ENCODE results near the gene CEMIP. TPM values are rescaled to one million over a fixed set of nuclear protein-coding genes. Genes with fewer than 3 reads are reported as not detected.

The CEMIP gene
- total and polyA plus RNA-seq, 10 of the 15 experiments (the other 5 are each of a cell fraction or from before 2014, with no cell fraction given): 0.01 to 0.44 (median 0.16) TPM; not detected in 6

- H3K4me2 ChIP-seq (ENCODE audit: control insufficient read depth, insufficient read depth): no peak overlapping the region
- no peaks in the 10 kb centered on the region for H4K20me1 ChIP-seq (ENCODE audit: control insufficient read depth, insufficient read depth)
- H3K4me3 ChIP-seq: no peak overlapping the region
- H3K9me3 ChIP-seq (replicated peaks; ENCODE audit: control insufficient read depth, insufficient read depth, low read length): no peaks in the 10 kb centered on the region
- ChIA-PET POLR2A (no interaction called here), SMC1A (ENCODE audit: uncharacterized antibody, unreplicated experiment) (interaction anchor here (0.6 kb wide), 1 partner anchor 1501 kb away, joined by 4 read pairs; no protein-coding TSS in a partner anchor), RAD21 (ENCODE audit: unreplicated experiment) (no interaction called here), CTCF (interaction anchor here (0.7 to 0.8 kb wide), 2 partner anchors 351 to 400 kb away, joined by 4 read pairs; no protein-coding TSS in a partner anchor)
- DNase-seq (ENCODE audit: low read depth, low spot score) (no peak), FAIRE-seq (no peak), ATAC-seq (no peak)
- no peak overlapping the region for H2AFZ ChIP-seq (ENCODE audit: control insufficient read depth, low read depth, low read length)
- no peak overlapping the region for H3K27ac ChIP-seq (ENCODE audit: control insufficient read depth, insufficient read depth)
- H3K4me1 ChIP-seq (ENCODE audit: control insufficient read depth, insufficient read depth, low read length): no peaks in the 10 kb centered on the region
- no peak overlapping the region for H3K9ac ChIP-seq (ENCODE audit: control insufficient read depth, insufficient read depth, low read length)
- H3K36me3 ChIP-seq (ENCODE audit: control insufficient read depth in 2 of 2, insufficient read depth in 2 of 2, low read length in 1 of 2): no peaks in the 10 kb centered on the region
- no TSS peak for BruUV-seq (replicated peaks)
- intact Hi-C loops (cut with micrococcal nuclease; ENCODE audit: unreplicated experiment): no loop called here
- in situ Hi-C loops (cut with MboI): no loop called here
- 28% methylated on average over 8 of the region's 8 CpGs for WGBS (ENCODE audit: insufficient coverage, insufficient replicate concordance, low lambda C conversion rate, missing lambda C conversion rate)
- H3K79me2 ChIP-seq (ENCODE audit: control insufficient read depth, insufficient read depth, low read length): no peaks in the 10 kb centered on the region
- H3K27me3 ChIP-seq (replicated peaks in 1 of 2; ENCODE audit: control insufficient read depth in 2 of 2, insufficient read depth in 2 of 2, low read length in 1 of 2): no peaks in the 10 kb centered on the region; a peak in 2 of 4 replicates
- no peak for TF ChIP-seq ZBTB11 (CRISPR knock-in tag; IDR thresholded peaks at IDR 0.05)
- TF ChIP-seq BRCA1 (IDR thresholded peaks at IDR 0.05; ENCODE audit: low read depth, low read length): no peak
- no peak for TF ChIP-seq NRF1 (conservative IDR thresholded peaks at IDR 0.05; ENCODE audit: low read depth, low read length)
- TF ChIP-seq TARDBP (IDR thresholded peaks at IDR 0.05; ENCODE audit: borderline replicate concordance): no peak
- no peak for TF ChIP-seq CUX1 (IDR thresholded peaks at IDR 0.05; ENCODE audit: insufficient replicate concordance, low read depth, low read length)
- TF ChIP-seq NR2F1 (conservative IDR thresholded peaks at IDR 0.05): no peak
- TF ChIP-seq TCF12 (IDR thresholded peaks at IDR 0.05; ENCODE audit: low read depth, low read length): no peak
- TF ChIP-seq CBX3 (IDR thresholded peaks at IDR 0.05; ENCODE audit: borderline replicate concordance, low read depth): no peak
- TF ChIP-seq RAD51 (IDR thresholded peaks at IDR 0.05): no peak
- no peak for TF ChIP-seq REST (IDR thresholded peaks at IDR 0.05; ENCODE audit: low read depth, low read length)
- no peak for TF ChIP-seq ZNF274 (IDR thresholded peaks at IDR 0.05; ENCODE audit: insufficient read depth, insufficient read length)
- TF ChIP-seq NBN (IDR thresholded peaks at IDR 0.05): no peak
Measured at GRCh38 chr15:80890341-80891005, 111.3 kb downstream of the CEMIP start.

Measured in GM12878 (cell line).